ENCODE data around the gene THRAP3.

GRCh38 chr1:36247538-36247937 lies 23.3 kb downstream of the THRAP3 start:
- no peak for TF ChIP-seq ZNF274 (IDR thresholded peaks at IDR 0.05; ENCODE audit: low read depth, low read length)
- TF ChIP-seq YY1 (IDR thresholded peaks at IDR 0.05; ENCODE audit: insufficient read depth, insufficient read length) = no peak
